Gastroesophageal sphincter (tissue), 3 donors: ENCODE measurements around the gene KCNJ12.

ENCODE experiments used
- CTCF ChIP-seq, 4 experiments: fragments of 200-600 bp in 2 of 4; fragments of 450-650 bp in 2 of 4; sonication (generic) in 1 of 4; IDR thresholded peaks; one replicate each; pipeline ENCODE4 v1.5.1; 2017 to 2019; ENCODE audit warnings: antibody characterized with exemption in 4 of 4, mild to moderate bottlenecking in 2 of 4, moderate library complexity in 2 of 4
- EP300 ChIP-seq: sonication (generic); formaldehyde crosslinking; IDR thresholded peaks from one replicate; pipeline ENCODE4 v1.6.1; 2017; ENCODE audit warnings: antibody characterized with exemption, mild to moderate bottlenecking

DNA sequence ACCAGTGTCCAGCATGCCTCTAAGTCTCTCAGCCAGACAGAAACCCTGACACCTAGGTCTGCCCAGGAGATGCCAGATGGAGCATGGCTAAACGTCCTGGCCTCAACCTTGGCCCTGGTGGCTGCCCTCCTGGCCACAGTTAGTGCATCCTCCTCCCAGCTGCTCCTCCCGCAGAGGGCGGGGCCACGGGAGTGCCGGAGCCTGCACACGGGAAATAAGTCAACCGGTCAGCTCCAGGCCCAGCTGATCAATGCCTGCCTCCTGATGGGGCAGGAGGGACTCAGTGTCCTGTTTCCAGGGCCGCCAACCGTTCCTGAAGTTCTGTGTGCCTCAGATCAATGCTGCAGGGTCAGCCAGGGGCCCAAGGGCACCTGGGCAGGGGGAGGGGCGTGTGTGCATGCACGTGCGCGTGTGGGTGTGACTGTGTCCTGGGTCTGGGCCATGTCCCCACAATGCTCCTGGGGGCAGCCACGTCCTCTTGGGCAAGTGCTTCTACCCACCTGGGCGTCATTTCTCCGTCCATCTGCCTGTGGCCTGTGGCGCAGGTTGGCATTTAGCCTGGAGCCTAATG lies 4.6 kb upstream of the KCNJ12 start:
- TF ChIP-seq EP300 (no peak), CTCF (IDR thresholded peaks at IDR 0.05) (no peak)
